Kasumi-1 (cell line): ENCODE data around the gene GLI1.

Experiments used
- DNase-seq, 2 experiments: peaks; one replicate each; lab custom pipeline; 2025; lab: John Stamatoyannopoulos, UW

The GLI1 gene

DNA sequence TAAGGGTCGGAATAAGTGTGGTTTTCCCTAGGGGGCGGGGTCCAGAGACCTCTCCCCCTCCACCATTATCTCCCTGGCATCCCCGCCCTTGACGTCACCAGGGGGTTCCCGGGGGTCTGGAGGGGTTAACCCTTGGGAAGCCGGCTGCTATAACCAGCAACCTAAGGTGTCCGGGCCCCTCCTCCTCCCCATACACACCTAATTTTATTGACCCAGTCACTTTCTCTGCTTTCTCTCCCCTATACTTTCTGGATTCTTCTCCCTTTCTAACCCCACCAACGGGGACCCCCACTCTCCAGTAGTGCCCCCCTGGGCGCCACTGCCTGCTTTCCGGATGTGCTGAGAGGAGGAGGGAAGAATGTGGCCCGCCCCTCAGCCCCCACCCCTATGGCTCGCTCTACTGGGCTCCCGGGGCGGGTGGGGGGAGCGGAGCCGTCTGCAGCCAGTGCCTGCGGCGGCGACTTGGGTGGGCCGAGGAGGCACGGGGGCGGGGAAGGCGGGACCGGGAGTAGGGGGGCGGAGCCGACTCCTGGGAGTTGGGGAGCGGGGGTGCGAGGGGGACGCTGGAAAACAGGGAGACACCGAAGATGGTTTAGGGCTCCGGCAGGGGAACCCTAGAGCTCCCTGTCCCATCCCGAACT is 1.8 kb downstream of the GLI1 start:
- no peak for DNase-seq

DNA sequence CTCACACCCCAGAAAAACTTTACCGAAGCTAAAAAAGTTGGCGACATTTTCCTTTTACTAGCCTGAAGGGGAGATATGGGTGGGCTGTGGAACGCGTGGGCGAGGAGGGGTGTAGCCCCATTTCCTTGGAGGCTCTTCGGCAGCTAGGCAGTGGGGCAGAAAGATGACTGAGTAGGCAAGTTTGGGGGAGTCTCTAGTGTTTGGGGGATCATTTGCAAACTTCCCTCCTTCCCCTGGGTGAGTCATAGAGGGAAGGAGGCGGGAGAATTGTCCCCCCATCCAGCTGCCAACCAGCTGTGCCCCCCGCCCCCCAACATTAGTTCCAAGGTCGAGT is 2.3 kb downstream of the GLI1 start:
- DNase-seq, result no peak

GRCh38 chr12:57462251-57462911 is 2.8 kb downstream of the GLI1 start:
- DNase-seq, result peak; percentile 76 to 78

GRCh38 chr12:57462912-57463253 is 3.3 kb downstream of the GLI1 start:
- no peak for DNase-seq

- no peak for DNase-seq
Measured at GRCh38 chr12:57464569-57464968, 5.0 kb downstream of the GLI1 start.

DNA sequence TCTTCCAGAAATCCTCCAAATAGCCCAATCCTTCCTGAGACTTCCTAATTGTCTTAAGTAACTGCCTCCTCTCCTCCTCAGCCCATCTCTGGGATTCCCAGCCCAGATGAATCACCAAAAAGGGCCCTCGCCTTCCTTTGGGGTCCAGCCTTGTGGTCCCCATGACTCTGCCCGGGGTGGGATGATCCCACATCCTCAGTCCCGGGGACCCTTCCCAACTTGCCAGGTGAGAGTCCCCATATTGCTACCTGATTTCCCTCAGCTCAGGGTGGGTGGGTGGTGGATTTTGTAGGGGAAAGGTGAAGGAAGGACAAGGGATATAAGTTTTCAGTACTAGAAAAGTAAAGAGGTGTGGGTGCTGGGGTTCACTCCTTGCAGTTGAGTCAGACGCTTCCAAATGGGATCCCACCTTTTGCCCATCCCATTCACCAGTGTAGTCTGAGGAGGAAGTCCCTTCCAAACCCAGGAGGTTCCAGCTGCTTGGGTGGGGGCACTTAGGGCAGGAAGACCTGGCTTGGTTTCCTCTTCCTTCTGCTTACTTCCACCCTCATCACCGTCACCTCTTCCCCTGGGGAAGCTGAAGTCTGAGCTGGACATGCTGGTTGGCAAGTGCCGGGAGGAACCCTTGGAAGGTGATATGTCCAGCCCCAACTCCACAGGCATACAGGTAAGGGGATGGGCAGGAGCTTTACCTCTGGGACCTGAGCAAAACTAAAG is 5.6 kb downstream of the GLI1 start:
- DNase-seq, result no peak

DNA sequence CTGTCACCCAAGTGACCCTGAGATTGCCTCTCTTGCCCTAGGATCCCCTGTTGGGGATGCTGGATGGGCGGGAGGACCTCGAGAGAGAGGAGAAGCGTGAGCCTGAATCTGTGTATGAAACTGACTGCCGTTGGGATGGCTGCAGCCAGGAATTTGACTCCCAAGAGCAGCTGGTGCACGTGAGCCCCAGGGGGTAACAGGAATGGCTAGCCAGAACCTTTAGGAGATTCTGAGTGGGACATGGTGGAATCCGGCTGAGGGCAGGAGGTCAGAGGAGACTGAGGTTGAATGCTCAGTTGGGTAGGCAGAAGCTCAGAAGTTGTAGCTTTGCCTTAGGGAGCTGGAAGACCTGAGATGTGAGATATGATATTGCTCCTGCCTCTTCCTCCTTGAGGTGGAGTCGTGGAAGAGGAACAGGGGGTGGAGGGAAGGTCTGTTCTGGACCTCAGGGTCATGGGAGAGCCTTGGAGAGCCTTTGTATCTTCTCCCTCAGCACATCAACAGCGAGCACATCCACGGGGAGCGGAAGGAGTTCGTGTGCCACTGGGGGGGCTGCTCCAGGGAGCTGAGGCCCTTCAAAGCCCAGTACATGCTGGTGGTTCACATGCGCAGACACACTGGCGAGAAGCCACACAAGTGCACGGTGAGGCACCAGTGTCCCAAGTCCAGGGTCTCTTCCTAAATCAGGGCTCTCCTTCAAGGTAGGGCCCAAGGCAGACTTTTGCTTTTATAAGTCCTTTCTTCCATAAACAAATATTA is 6.3 kb downstream of the GLI1 start:
- no peak for DNase-seq

DNA sequence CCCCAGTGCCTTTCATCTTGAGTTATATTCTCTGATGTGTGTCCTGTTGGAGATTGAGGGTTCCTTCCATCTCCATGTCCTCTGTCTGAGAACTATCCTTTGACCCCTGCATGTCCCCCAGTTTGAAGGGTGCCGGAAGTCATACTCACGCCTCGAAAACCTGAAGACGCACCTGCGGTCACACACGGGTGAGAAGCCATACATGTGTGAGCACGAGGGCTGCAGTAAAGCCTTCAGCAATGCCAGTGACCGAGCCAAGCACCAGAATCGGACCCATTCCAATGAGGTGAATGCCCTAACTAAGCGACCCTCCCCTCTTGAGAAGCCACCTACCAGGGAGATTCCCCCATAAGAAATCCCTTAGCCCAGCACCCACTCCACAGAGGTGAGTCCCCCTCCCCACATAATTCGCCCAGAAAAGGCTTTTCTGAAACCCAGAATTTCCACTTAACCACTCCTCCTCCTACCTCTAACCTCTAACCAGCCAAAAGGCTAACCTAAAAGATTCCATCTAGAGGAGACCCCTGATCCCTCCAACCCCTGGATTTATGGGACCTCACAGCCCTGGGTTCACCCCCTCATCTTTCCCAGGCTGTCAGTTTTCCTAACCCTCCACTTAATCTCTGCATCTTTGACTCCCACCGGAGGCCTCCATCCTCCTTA is 7.8 kb downstream of the GLI1 start:
- DNase-seq, result no peak

DNA sequence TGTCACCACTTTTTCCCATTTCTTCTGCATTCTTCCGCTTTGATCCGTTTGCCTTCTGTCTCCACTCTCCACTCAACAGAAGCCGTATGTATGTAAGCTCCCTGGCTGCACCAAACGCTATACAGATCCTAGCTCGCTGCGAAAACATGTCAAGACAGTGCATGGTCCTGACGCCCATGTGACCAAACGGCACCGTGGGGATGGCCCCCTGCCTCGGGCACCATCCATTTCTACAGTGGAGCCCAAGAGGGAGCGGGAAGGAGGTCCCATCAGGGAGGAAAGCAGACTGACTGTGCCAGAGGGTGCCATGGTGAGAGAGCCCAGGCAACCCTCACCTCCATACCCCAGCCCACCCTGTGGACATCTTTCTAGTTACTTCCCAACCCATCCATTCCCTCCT is 8.3 kb downstream of the GLI1 start:
- DNase-seq, result no peak

DNA sequence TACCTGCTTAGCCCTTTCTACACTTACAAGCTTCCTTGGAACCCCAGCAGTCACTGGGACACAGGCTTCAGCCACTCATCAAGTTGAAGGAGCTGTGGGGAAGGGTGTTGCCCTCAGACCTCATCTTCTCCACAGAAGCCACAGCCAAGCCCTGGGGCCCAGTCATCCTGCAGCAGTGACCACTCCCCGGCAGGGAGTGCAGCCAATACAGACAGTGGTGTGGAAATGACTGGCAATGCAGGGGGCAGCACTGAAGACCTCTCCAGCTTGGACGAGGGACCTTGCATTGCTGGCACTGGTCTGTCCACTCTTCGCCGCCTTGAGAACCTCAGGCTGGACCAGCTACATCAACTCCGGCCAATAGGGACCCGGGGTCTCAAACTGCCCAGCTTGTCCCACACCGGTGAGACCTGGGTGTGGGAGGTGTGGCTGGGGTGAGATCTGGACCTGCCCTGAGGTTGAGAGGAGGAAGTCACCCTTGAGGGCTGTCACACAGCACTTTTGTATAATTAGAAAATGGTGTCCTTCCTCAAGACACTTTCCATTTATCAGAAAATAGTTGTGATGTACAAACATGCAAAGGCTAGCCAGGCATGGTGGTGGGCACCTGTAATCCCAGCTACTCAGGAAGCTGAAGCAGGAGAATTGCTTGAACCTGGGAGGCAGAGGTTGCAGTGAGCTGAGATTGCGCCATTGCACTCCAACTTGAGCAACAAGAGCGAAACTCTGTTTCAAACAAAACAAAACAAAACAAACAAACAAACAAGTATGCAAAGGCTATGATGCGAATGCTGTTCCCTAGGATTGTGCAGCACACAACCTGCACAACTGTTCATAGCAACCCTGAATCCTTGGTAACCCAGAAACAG is 9.9 kb downstream of the GLI1 start:
- no peak for DNase-seq

DNA sequence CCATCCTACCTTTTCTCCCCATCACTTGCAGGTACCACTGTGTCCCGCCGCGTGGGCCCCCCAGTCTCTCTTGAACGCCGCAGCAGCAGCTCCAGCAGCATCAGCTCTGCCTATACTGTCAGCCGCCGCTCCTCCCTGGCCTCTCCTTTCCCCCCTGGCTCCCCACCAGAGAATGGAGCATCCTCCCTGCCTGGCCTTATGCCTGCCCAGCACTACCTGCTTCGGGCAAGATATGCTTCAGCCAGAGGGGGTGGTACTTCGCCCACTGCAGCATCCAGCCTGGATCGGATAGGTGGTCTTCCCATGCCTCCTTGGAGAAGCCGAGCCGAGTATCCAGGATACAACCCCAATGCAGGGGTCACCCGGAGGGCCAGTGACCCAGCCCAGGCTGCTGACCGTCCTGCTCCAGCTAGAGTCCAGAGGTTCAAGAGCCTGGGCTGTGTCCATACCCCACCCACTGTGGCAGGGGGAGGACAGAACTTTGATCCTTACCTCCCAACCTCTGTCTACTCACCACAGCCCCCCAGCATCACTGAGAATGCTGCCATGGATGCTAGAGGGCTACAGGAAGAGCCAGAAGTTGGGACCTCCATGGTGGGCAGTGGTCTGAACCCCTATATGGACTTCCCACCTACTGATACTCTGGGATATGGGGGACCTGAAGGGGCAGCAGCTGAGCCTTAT is 10.8 kb downstream of the GLI1 start:
- DNase-seq, result no peak

GRCh38 chr12:57470970-57471656 is 11.5 kb downstream of the GLI1 start:
- no peak for DNase-seq

GRCh38 chr12:57471661-57472060 is 12.1 kb downstream of the GLI1 start:
- DNase-seq, result no peak

DNA sequence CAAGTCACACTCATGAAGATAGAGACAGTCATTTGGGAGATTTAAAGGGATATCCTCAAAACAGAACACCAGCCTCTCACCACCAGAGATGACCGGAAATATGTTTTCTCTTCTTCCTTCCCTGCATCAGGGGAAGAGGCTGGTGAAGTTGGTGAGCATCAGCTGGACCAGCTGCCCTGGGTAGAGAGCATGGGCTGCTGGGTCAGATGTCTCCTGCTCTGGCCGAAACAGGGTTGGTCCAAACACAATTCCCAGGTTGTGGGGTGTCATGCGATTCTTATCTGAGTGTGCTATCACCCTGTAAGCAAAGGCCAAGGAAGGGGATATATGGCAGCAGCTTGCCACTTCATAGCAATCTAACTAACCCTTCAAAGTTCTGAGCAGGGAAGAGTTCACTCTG is 12.8 kb downstream of the GLI1 start:
- no peak for DNase-seq

DNA sequence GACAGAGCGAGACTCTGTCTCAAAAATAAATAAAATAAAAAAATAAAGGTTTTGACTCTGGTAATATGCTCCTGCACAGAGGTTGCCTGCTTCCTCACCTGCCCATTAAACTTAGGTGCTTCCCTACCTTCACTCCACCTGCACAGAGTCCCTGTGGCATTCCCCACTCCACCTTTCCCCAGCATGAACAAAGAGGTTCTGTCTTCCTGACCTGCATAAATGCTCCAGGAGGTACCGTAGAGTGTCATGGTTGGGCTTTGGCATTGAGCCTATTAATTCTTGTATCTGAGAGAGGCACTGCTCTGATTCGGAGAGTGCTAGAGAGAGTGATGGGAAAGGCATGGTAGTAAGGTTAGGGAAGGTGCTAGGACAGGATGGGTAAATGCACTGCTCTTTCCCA is 13.8 kb downstream of the GLI1 start:
- no peak for DNase-seq

DNA sequence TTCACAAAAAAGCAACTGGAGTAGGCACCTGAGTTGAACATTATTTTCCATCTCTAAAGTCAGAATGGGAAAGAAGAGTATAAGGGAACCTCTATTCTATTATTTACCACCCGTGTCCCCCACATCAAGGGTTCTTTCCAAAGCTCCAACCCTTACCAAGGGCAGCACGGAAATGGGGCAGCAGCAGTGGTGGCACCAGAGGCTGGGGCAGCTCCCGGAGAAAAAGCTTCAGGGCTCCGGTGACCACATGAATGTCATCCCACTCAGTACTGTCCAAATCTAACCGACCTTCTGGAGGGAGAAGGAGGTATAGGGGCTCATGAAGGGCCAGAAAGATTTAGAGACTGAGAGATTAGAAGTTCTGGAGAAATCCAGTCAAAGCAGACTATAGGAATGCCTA is 14.3 kb downstream of the GLI1 start:
- no peak for DNase-seq

DNA sequence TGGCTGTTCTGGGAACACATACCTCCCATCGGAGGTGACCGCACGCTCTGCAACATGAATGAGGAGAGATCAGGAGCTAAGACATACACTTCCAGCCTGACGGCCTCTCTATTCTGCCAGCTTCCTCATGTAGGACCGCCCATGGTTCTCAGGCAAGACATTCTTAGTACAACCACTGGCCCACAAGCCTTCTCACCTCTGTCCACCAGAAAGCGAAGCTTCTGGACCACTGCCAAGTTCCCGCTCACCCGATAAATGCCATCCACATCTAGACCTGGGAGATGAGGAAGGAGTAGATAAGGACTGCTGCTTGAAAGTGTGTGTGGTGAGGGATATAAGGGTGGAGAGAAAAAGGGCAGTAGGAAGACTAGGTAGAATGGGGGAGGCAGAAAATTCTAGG is 14.8 kb downstream of the GLI1 start:
- no peak for DNase-seq

GRCh38 chr12:57474862-57475261 is 15.3 kb downstream of the GLI1 start:
- DNase-seq, result no peak

- DNase-seq, result no peak
Measured at GRCh38 chr12:57475271-57476161, 15.9 kb downstream of the GLI1 start.
